GM12872 (cell line): ENCODE measurements around the gene CHI3L2.

Source experiments
- CTCF ChIP-seq: IDR thresholded peaks from 3 replicates; pipeline ENCODE4 v1.5.1; 2011; ENCODE audit warnings: low read depth, mild to moderate bottlenecking, low read length, moderate library complexity; ENCODE audit not compliant: insufficient read depth

The CHI3L2 gene

GRCh38 chr1:111290630-111291029 is 63.1 kb downstream of the CHI3L2 start, which contains the start of gene CHIA:
CHIA (plus strand) TSS chr1:111290851; CDS start chr1:111310468, 19,617 bp downstream.
- TF ChIP-seq CTCF, result no peak
